ENCODE data around the gene NTSR1.
A peak's percentile ranks its signal among the peaks of the same experiment; 100 is the strongest.

NTSR1 gene

GRCh38 chr20:62728028-62728780 is 19.6 kb downstream of the NTSR1 start:
- DNase-seq, result no peak

- no peak for DNase-seq
Observed at GRCh38 chr20:62728781-62729300, 20.2 kb downstream of the NTSR1 start.

GRCh38 chr20:62730481-62730880 is 21.8 kb downstream of the NTSR1 start:
- DNase-seq, result no peak

- DNase-seq, result no peak
Observed at GRCh38 chr20:62732031-62732760, 23.6 kb downstream of the NTSR1 start.

- DNase-seq, result no peak
Observed at GRCh38 chr20:62732842-62733525, 24.3 kb downstream of the NTSR1 start.

GRCh38 chr20:62733526-62733842 is 24.8 kb downstream of the NTSR1 start:
- no peak for DNase-seq

- DNase-seq, result no peak
Observed at GRCh38 chr20:62733891-62734290, 25.3 kb downstream of the NTSR1 start.

GRCh38 chr20:62734326-62734725 is 25.7 kb downstream of the NTSR1 start:
- no peak for DNase-seq

- no peak for DNase-seq
Observed at GRCh38 chr20:62734881-62735280, 26.2 kb downstream of the NTSR1 start.

- DNase-seq, result no peak
Observed at GRCh38 chr20:62735331-62735821, 26.7 kb downstream of the NTSR1 start.

GRCh38 chr20:62736026-62736406 is 27.4 kb downstream of the NTSR1 start:
- DNase-seq, result no peak

GRCh38 chr20:62736407-62737071 is 27.9 kb downstream of the NTSR1 start:
- no peak for DNase-seq

GRCh38 chr20:62737271-62737811 is 28.7 kb downstream of the NTSR1 start:
- DNase-seq, result no peak

GRCh38 chr20:62738025-62738881 is 29.6 kb downstream of the NTSR1 start:
- no peak for DNase-seq

- DNase-seq, result no peak
Observed at GRCh38 chr20:62739067-62739466, 30.4 kb downstream of the NTSR1 start.

- DNase-seq, result peak; percentile 71
Observed at GRCh38 chr20:62739581-62740285, 31.1 kb downstream of the NTSR1 start.

- peak; percentile 97 for DNase-seq
Observed at GRCh38 chr20:62740286-62741141, 31.9 kb downstream of the NTSR1 start.

- no peak for DNase-seq
Observed at GRCh38 chr20:62741191-62741691, 32.6 kb downstream of the NTSR1 start.

GRCh38 chr20:62741701-62742491 is 33.3 kb downstream of the NTSR1 start:
- no peak for DNase-seq
